Neural cell (in vitro differentiated cells): Measurements from ENCODE around the gene OR2AT4. TPM values are rescaled to one million over a fixed set of nuclear protein-coding genes. Genes with fewer than 3 reads are reported as not detected.

Experiments used
- H2AFZ ChIP-seq: fragments of 200-600, 300-800 bp; sonication (generic), shearing (Covaris generic); 2 replicates; pipeline ENCODE4 v1.6.0; 2014; ENCODE audit warnings: low read depth, mild to moderate bottlenecking, antibody characterized with exemption, low read length, moderate library complexity
- H3F3A ChIP-seq: fragments of 200-600 bp; shearing (Covaris generic); 2 replicates; pipeline ENCODE4 v1.6.1; 2016; ENCODE audit warnings: mild to moderate bottlenecking, moderate library complexity, mixed read lengths, antibody characterized with exemption, low read length; ENCODE audit not compliant: insufficient read depth, poor library complexity, severe bottlenecking
- H3K27ac ChIP-seq: fragments of 200-600, 300-800 bp; sonication (generic), shearing (Covaris generic); 2 replicates; pipeline ENCODE4 v1.5.1; 2014; ENCODE audit warnings: mild to moderate bottlenecking, low read length, moderate library complexity
- H3K27me3 ChIP-seq: fragments of 300-800, 200-600 bp; sonication (generic), shearing (Covaris generic); 2 replicates; pipeline ENCODE4 v1.6.0; 2014; ENCODE audit warnings: mild to moderate bottlenecking, low read depth, low read length, moderate library complexity; ENCODE audit not compliant: insufficient read depth
- H3K36me3 ChIP-seq: fragments of 300-800, 200-600 bp; sonication (generic), shearing (Covaris generic); 2 replicates; pipeline ENCODE4 v1.5.1; 2014; ENCODE audit warnings: mild to moderate bottlenecking, antibody characterized with exemption, low read length, moderate library complexity; ENCODE audit not compliant: insufficient read depth
- H3K4me2 ChIP-seq: fragments of 300-800, 200-600 bp; sonication (generic), shearing (Covaris generic); 2 replicates; pipeline ENCODE4 v1.6.0; 2014; ENCODE audit warnings: mild to moderate bottlenecking, low read length
- H3K4me3 ChIP-seq: fragments of 300-800, 200-600 bp; sonication (generic), shearing (Covaris generic); 2 replicates; pipeline ENCODE4 v1.5.1; 2014; ENCODE audit warnings: mild to moderate bottlenecking, low read length, moderate library complexity
- H3K79me2 ChIP-seq: fragments of 200-600 bp; shearing (Covaris generic); replicated peaks from 2 replicates; pipeline ENCODE4 v1.6.0; 2014; ENCODE audit warnings: mild to moderate bottlenecking, low read length, moderate library complexity; ENCODE audit not compliant: insufficient read depth
- H3K9ac ChIP-seq: fragments of 300-800, 200-600 bp; sonication (generic), shearing (Covaris generic); 2 replicates; pipeline ENCODE4 v1.6.1; 2016; ENCODE audit warnings: mild to moderate bottlenecking, low read length, mixed read lengths
- H3K9me2 ChIP-seq: fragments of 200-600 bp; shearing (Covaris generic); 2 replicates; pipeline ENCODE4 v1.6.1; 2016; ENCODE audit warnings: mild to moderate bottlenecking, low read length, mixed read lengths; ENCODE audit not compliant: insufficient read depth
- H3K9me3 ChIP-seq: fragments of 200-600, 300-800 bp; sonication (generic), shearing (Covaris generic); 2 replicates; pipeline ENCODE4 v1.6.1; 2016; ENCODE audit warnings: mild to moderate bottlenecking, mixed run types, low read length, moderate library complexity, mixed read lengths
- H4K20me1 ChIP-seq: fragments of 200-600 bp; shearing (Covaris generic); 2 replicates; pipeline ENCODE4 v1.6.1; 2016; ENCODE audit warnings: mild to moderate bottlenecking, mixed run types; ENCODE audit not compliant: insufficient read depth
- EP300 ChIP-seq: fragments of 450-650 bp; conservative IDR thresholded peaks from 2 replicates; pipeline ENCODE4 v1.6.1; 2014; ENCODE audit warnings: antibody characterized with exemption, mild to moderate bottlenecking, moderate library complexity; ENCODE audit not compliant: poor library complexity, severe bottlenecking
- EZH2 ChIP-seq: fragments of 200-600, 300-800 bp; shearing (Covaris generic), sonication (generic); IDR thresholded peaks from 2 replicates; pipeline ENCODE4 v1.6.1; 2014; ENCODE audit warnings: antibody characterized with exemption, low read length, borderline replicate concordance, mild to moderate bottlenecking; ENCODE audit not compliant: insufficient read depth, poor library complexity, severe bottlenecking
- MXI1 ChIP-seq: fragments of 450-650 bp; conservative IDR thresholded peaks from 2 replicates; pipeline ENCODE4 v1.6.1; 2014; ENCODE audit warnings: antibody characterized with exemption, mild to moderate bottlenecking; ENCODE audit not compliant: poor library complexity, severe bottlenecking
- POLR2AphosphoS5 ChIP-seq: IDR thresholded peaks from 2 replicates; pipeline ENCODE4 v1.6.1; 2012
- RAD21 ChIP-seq: fragments of 450-650 bp; conservative IDR thresholded peaks from 2 replicates; pipeline ENCODE4 v1.6.1; 2014; ENCODE audit warnings: antibody characterized with exemption, mild to moderate bottlenecking, moderate library complexity
- REST ChIP-seq: IDR thresholded peaks from 2 replicates; pipeline ENCODE4 v1.6.1; 2012; ENCODE audit warnings: borderline replicate concordance
- SMC3 ChIP-seq: fragments of 450-650 bp; conservative IDR thresholded peaks from 2 replicates; pipeline ENCODE4 v1.6.1; 2014; ENCODE audit warnings: antibody characterized with exemption, mild to moderate bottlenecking, moderate library complexity; ENCODE audit not compliant: poor library complexity
- TAF1 ChIP-seq: IDR thresholded peaks from 2 replicates; pipeline ENCODE4 v1.6.1; 2012; ENCODE audit warnings: low read depth
- polyA plus RNA-seq: library from polyadenylated mRNA; depleted of rRNA; stranded (reverse); fragments of >200 nt; gene quantifications from 2 replicates; pipeline ENCODE4 v1.2.3, GENCODE V29; 2014
- TF ChIP-seq, protein P1 (sequence below): fragments of 450-650 bp; IDR thresholded peaks from 2 replicates; pipeline ENCODE4 v1.5.1; 2014; ENCODE audit warnings: antibody characterized with exemption, mild to moderate bottlenecking, moderate library complexity; ENCODE audit not compliant: poor library complexity, severe bottlenecking

OR2AT4 gene
- polyA plus RNA-seq, 1 donor from 2014 or later = not detected

DNA sequence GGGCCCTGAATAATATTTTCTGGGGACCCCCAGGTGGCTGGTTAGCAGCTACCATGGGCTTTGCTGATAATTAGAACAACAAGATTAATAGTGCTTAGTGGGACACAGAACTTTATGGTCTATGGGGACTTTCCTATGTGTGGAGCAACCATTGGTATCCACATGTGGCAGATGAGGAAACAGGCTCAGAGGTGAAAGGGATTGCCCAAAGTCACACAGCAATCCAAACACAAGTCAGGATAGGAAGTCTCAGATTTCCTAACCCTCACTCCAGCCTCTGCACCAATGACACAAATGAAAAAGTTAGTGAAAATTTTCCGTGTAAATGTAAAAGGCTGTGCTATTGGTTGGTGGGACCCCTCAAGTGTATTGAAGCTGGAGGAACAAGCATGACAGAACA, 39.0 kb upstream of the OR2AT4 start:
- H2AFZ ChIP-seq = no peak overlapping the region
- no peaks in the 10 kb centered on the region for H4K20me1 ChIP-seq
- H3K27me3 ChIP-seq = no peaks in the 10 kb centered on the region
- no peaks in the 10 kb centered on the region for H3K9me2 ChIP-seq
- no peak overlapping the region for H3K4me2 ChIP-seq
- no peak overlapping the region for H3K27ac ChIP-seq
- TF ChIP-seq EZH2 (no peak), REST (no peak), POLR2AphosphoS5 (no peak), SMC3 (no peak), EP300 (no peak), RAD21 (no peak), MXI1 (no peak), TAF1 (no peak)
- TF ChIP-seq, protein P1, sequence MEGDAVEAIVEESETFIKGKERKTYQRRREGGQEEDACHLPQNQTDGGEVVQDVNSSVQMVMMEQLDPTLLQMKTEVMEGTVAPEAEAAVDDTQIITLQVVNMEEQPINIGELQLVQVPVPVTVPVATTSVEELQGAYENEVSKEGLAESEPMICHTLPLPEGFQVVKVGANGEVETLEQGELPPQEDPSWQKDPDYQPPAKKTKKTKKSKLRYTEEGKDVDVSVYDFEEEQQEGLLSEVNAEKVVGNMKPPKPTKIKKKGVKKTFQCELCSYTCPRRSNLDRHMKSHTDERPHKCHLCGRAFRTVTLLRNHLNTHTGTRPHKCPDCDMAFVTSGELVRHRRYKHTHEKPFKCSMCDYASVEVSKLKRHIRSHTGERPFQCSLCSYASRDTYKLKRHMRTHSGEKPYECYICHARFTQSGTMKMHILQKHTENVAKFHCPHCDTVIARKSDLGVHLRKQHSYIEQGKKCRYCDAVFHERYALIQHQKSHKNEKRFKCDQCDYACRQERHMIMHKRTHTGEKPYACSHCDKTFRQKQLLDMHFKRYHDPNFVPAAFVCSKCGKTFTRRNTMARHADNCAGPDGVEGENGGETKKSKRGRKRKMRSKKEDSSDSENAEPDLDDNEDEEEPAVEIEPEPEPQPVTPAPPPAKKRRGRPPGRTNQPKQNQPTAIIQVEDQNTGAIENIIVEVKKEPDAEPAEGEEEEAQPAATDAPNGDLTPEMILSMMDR = no peak
- no peak overlapping the region for H3K9ac ChIP-seq
- no peaks in the 10 kb centered on the region for H3K79me2 ChIP-seq
- no peak overlapping the region for H3K4me3 ChIP-seq
- no peaks in the 10 kb centered on the region for H3K36me3 ChIP-seq
- no peaks in the 10 kb centered on the region for H3F3A ChIP-seq
- H3K9me3 ChIP-seq = no peaks in the 10 kb centered on the region

GRCh38 chr11:75135021-75135650, 38.5 kb upstream of the OR2AT4 start:
- H3K27ac ChIP-seq = no peak overlapping the region
- H3K36me3 ChIP-seq = no peaks in the 10 kb centered on the region
- TF ChIP-seq TAF1 (no peak), REST (no peak), EZH2 (no peak), SMC3 (no peak), RAD21 (no peak), POLR2AphosphoS5 (no peak), MXI1 (no peak), EP300 (no peak)
- no peaks in the 10 kb centered on the region for H3K79me2 ChIP-seq
- H3K9me2 ChIP-seq = no peaks in the 10 kb centered on the region
- H3K4me3 ChIP-seq = no peak overlapping the region
- no peak overlapping the region for H2AFZ ChIP-seq
- no peaks in the 10 kb centered on the region for H3F3A ChIP-seq
- no peak overlapping the region for H3K9ac ChIP-seq
- no peaks in the 10 kb centered on the region for H4K20me1 ChIP-seq
- H3K4me2 ChIP-seq = no peak overlapping the region
- H3K27me3 ChIP-seq = no peaks in the 10 kb centered on the region
- H3K9me3 ChIP-seq = no peaks in the 10 kb centered on the region
